Activated B cell treated with CpG ODN at 0.5 μM for 24 hours (primary cell): ENCODE data around the gene NOSTRIN. TPM values are rescaled to one million over a fixed set of nuclear protein-coding genes. Genes with fewer than 3 reads are reported as not detected.

Source experiments
- ATAC-seq: fragments of 200-7000 bp; cut with Tn5 transposase; one replicate; pipeline ENCODE4 v1.10.0; 2021; ENCODE audit warnings: low read depth, mild to moderate bottlenecking, moderate library complexity
- CTCF ChIA-PET: fragments of 350-600 bp; sonication (Branson Sonifier 250); formaldehyde crosslinking; loops from one replicate; lab custom pipeline; 2021; ENCODE audit warnings: antibody characterized with exemption; lab: Charles Lee
- POLR2A ChIA-PET: fragments of 350-600 bp; sonication (Branson Sonifier 250); formaldehyde crosslinking; loops from one replicate; lab custom pipeline; 2021; ENCODE audit warnings: antibody characterized with exemption; lab: Charles Lee
- DNase-seq: peaks from one replicate; pipeline ENCODE4 v3.0.0; 2022
- H3K27ac Mint-ChIP-seq: one replicate; pipeline ENCODE4 v1.8.0; 2020; ENCODE audit warnings: mixed read lengths
- H3K27me3 Mint-ChIP-seq: one replicate; pipeline ENCODE4 v1.8.0; 2021; ENCODE audit warnings: mixed read lengths
- H3K36me3 Mint-ChIP-seq: one replicate; pipeline ENCODE4 v1.8.0; 2021; ENCODE audit warnings: low read depth, mixed read lengths
- H3K4me1 Mint-ChIP-seq: one replicate; pipeline ENCODE4 v1.8.0; 2021; ENCODE audit warnings: mixed read lengths
- H3K4me3 Mint-ChIP-seq: one replicate; pipeline ENCODE4 v1.8.0; 2020; ENCODE audit warnings: mild to moderate bottlenecking, mixed read lengths
- H3K9me3 Mint-ChIP-seq: one replicate; pipeline ENCODE4 v1.8.0; 2020; ENCODE audit warnings: mixed read lengths
- intact Hi-C: fragments of 100-400 bp; cut with micrococcal nuclease; formaldehyde crosslinking; loops from one replicate; pipeline ENCODE4 v1.15.1; 2024
- total RNA-seq: library from RNA; stranded (reverse); gene quantifications from 2 replicates; pipeline ENCODE4 v1.2.3, GENCODE V29; 2022
- TF ChIP-seq, protein P1 (sequence below): fragments of 200-600 bp; IDR thresholded peaks from one replicate; pipeline ENCODE4 v1.8.0; 2022; ENCODE audit warnings: antibody characterized with exemption, mild to moderate bottlenecking

The NOSTRIN gene
- total RNA-seq, 1 donor from 2014 or later, result not detected

DNA sequence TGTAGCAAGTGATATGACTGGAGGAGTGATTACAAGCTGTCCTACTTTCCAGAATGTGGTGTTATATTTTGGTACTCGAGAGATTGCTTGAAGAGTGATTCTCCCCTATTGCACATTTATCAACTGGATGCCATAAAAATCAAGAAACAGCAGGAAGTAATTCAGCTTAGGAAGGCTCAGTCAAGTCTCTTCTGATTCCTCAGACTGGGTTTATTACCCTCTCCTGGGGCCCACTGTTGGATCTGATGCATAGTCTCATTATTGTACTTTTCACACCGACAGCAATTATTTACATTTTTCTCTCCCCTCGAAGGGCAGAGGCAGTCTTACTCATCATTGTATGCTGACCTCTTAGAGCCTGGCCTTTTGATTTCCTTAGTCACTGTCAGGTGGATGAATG lies 9.3 kb downstream of the NOSTRIN start:
- intact Hi-C loops, result no loop called here
- no peaks in the 10 kb centered on the region for H3K4me1 Mint-ChIP-seq
- ATAC-seq (no peak), DNase-seq (no peak)
- ChIA-PET POLR2A (no interaction called here), CTCF (no interaction called here)
- no peak overlapping the region for H3K27ac Mint-ChIP-seq
- TF ChIP-seq, protein P1, sequence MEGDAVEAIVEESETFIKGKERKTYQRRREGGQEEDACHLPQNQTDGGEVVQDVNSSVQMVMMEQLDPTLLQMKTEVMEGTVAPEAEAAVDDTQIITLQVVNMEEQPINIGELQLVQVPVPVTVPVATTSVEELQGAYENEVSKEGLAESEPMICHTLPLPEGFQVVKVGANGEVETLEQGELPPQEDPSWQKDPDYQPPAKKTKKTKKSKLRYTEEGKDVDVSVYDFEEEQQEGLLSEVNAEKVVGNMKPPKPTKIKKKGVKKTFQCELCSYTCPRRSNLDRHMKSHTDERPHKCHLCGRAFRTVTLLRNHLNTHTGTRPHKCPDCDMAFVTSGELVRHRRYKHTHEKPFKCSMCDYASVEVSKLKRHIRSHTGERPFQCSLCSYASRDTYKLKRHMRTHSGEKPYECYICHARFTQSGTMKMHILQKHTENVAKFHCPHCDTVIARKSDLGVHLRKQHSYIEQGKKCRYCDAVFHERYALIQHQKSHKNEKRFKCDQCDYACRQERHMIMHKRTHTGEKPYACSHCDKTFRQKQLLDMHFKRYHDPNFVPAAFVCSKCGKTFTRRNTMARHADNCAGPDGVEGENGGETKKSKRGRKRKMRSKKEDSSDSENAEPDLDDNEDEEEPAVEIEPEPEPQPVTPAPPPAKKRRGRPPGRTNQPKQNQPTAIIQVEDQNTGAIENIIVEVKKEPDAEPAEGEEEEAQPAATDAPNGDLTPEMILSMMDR, result no peak
- no peak overlapping the region for H3K4me3 Mint-ChIP-seq
- H3K36me3 Mint-ChIP-seq, result no peaks in the 10 kb centered on the region
- no peaks in the 10 kb centered on the region for H3K9me3 Mint-ChIP-seq
- H3K27me3 Mint-ChIP-seq, result no peaks in the 10 kb centered on the region

DNA sequence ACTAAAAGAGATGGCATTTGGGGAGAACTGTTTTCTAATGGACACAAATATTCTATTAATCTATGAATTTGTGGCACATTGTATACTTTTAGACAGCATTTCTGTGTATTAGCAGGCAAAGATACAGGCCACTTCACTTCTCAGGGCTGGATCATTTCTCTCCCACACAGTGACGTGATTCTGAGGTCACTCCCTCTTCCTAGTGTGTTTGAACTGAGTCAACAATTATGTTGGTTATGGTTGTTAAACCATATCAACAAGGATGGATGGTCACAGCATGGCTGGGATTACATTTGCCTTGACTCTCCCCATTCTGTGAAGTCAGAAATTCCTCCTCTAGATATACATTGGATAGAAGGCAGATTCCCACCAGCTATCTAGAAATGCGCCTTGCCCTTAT lies 11.6 kb downstream of the NOSTRIN start:
- no peak for ATAC-seq
- Mint-ChIP-seq H3K27ac (no peak overlapping the region), H3K36me3 (no peaks in the 10 kb centered on the region), H3K4me3 (no peak overlapping the region), H3K4me1 (no peaks in the 10 kb centered on the region), H3K9me3 (no peaks in the 10 kb centered on the region), H3K27me3 (no peaks in the 10 kb centered on the region)
- TF ChIP-seq, protein P1, result no peak
- intact Hi-C loops, result no loop called here
- CTCF ChIA-PET, result no interaction called here
- DNase-seq, result no peak
- POLR2A ChIA-PET, result no interaction called here

DNA sequence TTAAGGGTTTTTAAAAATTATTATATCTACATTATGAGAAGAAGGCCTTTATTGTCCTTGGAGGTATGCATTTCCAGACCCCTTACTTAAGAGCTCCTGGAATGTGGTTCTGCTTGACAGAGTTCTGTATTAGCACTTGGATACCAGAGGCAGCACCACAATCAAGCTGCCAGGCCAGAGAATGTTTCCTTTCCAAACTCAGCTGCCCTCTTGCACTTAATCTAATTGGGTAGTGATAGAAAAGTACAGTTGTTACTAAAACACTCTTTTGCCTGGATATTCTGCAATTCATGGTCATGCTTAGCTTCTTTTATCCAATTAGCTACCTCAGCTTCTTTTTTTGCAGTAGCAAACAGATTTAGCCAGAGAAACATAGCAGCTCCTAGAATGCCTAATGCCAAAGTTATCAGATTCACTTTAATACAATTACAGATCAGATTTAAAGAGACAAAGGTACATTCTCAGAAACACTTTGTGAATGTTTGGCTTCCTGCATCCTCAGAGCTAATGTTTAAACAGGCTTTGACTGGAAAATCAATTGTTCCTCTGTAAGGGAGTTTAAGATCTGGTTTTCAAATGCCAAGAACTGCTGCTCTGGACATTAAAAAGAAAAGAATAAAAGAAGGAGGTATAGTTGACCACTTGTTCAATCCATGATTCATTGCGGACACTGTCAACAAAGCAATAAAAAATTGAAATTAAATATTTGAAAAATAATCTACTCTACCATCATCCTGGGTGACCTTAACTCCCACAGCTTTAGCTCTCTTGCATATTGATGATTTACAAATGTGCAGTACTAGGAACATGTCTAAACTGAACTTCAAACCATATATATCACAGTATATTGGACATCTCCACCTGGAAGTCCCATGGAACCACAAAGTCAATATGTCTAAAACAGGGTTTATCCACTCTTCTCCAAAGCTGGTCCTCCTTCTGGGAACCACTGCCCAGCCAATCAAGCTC lies 12.8 kb downstream of the NOSTRIN start:
- no peak overlapping the region for H3K27ac Mint-ChIP-seq
- intact Hi-C loops, result no loop called here
- no peaks in the 10 kb centered on the region for H3K36me3 Mint-ChIP-seq
- no peaks in the 10 kb centered on the region for H3K27me3 Mint-ChIP-seq
- CTCF ChIA-PET, result no interaction called here
- TF ChIP-seq, protein P1, result no peak
- H3K4me3 Mint-ChIP-seq, result no peak overlapping the region
- POLR2A ChIA-PET, result no interaction called here
- ATAC-seq, result no peak
- no peaks in the 10 kb centered on the region for H3K4me1 Mint-ChIP-seq
- H3K9me3 Mint-ChIP-seq, result no peaks in the 10 kb centered on the region
- no peak for DNase-seq

DNA sequence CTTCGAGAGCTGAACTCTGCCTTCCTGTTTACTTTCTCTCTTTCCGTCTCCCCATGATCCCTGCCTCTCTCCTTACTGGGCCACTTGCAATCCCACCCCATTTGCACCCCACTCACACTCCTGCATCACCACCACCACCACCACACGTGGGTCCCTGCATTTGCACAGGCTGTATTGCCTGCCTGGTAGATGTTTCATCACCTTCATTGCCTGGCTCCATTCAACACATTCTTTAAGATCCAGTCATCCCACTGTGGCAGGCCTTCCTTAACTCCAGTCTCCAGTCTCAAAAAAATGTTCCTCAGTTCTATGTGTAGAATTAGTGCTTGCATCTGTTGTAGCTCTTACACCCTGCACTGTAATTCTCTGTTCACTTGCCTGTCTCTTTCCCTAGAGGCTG lies 13.9 kb downstream of the NOSTRIN start:
- ChIA-PET POLR2A (no interaction called here), CTCF (no interaction called here)
- ATAC-seq (no peak), DNase-seq (no peak)
- Mint-ChIP-seq H3K36me3 (no peaks in the 10 kb centered on the region), H3K4me3 (no peak overlapping the region), H3K27ac (no peak overlapping the region), H3K27me3 (no peaks in the 10 kb centered on the region), H3K4me1 (no peaks in the 10 kb centered on the region), H3K9me3 (no peaks in the 10 kb centered on the region)
- TF ChIP-seq, protein P1, result no peak
- intact Hi-C loops, result no loop called here

DNA sequence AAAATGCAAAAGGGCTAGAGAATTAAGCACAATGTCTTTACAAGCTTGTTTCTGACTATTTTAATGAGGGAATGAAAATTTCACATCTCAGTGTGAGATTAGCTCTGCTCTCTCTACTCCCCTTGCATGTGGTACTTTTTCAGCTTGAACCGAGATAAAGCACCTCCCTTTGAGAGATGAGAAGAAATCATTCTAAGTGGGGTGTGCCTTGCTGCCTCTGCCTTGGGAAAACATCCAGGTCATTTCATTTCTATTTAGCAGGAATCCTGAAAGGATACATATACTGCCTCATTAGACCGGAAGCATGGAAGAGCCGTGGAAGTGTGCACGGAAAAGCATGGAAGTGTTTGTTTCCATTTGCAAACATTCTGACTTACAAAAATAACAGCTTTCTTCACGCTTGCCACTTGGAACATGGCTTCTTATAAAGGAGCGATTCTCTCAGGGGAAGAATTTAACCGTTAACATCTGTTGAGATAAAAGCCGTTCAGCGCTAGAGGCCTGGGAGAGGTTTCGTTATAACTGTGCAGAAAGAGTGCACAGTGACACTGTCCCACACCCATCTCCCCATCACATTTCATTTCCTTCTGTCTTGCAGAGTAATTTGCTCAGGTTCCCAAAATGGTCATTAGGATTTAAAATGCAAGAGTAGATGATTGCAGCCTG lies 16.7 kb downstream of the NOSTRIN start:
- POLR2A ChIA-PET, result no interaction called here
- ATAC-seq, result no peak
- Mint-ChIP-seq H3K27me3 (no peaks in the 10 kb centered on the region), H3K36me3 (no peaks in the 10 kb centered on the region), H3K9me3 (no peaks in the 10 kb centered on the region), H3K4me1 (no peaks in the 10 kb centered on the region), H3K27ac (no peak overlapping the region), H3K4me3 (no peak overlapping the region)
- CTCF ChIA-PET, result no interaction called here
- TF ChIP-seq, protein P1, result no peak
- DNase-seq, result no peak
- intact Hi-C loops, result no loop called here
